Inflammatory macrophage treated with lipopolysaccharide for 1 hour (primary cell): Measurements from ENCODE around the gene TIMM44.
"Not testable (repeated sequence)": the region's sequence is repeated elsewhere in the genome, so short reads cannot be mapped to it uniquely, and the experiment has no call there.

Experiments used
- DNase-seq, 2 donors: peaks; one replicate each; pipeline ENCODE4 v3.0.0-alpha.2; 2020 to 2022

Gene TIMM44

GRCh38 chr19:7975037-7975436 lies 31.6 kb upstream of the TIMM44 start:
- no peak for DNase-seq

- no peak for DNase-seq
Observed at GRCh38 chr19:7973883-7974282, 30.4 kb upstream of the TIMM44 start.

DNA sequence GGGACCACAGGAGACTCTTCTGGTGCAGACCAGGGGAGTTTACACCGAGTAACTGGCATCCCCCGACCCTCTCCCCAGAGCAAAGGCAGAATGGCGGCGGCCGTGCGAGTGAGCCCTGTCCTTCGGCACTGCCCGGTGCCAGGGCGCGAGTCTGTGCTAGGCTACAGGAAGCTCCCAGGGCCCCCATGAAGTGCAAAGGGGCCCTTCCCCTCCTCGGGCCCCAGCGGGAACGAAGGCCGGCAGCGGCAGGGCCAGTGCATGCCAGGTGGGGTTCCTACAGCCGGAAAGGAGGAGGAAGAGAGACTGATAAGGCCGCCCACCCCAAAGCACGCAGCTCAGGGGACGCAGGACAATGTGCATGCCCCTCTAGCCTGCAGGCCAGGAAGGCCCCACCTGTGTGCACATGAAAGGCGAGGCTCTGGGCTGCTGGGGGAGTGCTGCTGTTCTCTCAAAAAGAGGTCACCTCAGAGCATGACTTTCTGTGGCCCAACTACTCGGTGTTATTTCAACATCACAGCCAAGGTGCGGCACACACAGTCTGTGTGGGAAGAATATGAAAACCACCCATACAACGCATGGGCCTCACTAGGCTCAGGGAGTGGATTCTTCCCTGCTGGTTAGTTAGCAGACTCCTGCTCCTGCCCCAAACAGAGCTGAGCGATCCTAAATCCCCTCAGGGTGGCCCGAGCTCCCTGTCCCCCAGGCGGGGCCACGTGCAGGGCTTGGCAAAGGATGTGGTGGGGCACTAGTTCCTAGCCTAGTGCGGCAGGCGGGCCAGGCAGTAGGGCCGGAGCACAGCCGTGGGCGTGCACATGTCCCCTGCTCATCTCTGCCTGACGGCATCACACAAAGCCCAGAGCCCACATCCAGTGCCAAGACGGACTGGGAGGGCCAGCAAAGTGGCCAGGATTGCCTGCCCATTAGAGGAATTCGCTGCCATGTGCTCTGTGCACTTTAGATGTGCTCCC lies 28.4 kb upstream of the TIMM44 start:
- no peak for DNase-seq

DNA sequence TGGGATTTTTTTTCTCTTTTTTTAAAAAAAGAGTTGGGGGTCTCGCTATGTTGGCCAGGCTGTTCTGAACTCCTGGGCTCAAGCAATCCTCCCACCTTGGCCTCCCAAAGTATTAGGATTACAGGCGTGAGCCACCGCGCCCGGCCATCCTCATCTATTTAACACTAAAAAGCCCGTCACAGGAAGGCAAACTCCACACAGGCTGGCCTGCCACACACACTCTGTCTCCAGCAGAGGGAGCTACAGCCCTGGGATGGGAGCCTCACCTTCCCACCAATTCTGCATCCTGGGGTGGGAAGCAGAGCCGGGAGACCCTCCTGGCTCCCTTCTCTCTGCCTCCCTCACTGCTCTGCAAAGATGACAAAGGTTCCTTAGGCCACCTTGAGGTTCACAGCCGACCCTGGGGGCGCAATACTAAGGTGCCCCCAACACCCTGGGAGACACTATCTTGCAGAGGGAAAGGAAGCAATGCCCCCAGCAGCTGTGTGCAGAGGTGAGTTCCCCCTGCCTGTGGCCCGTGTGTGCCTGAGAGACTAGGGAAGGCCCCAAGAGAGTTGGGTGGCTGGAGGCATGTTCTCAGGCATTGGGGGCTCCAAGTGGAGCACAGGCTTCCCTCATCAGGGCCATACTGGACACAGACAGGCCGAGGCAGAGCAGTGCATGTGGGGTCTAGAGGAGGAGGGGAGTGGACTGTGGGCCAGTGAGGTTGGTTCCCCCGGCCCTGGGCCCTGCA lies 27.4 kb upstream of the TIMM44 start:
- peak; percentile 10 to 55 for DNase-seq

DNA sequence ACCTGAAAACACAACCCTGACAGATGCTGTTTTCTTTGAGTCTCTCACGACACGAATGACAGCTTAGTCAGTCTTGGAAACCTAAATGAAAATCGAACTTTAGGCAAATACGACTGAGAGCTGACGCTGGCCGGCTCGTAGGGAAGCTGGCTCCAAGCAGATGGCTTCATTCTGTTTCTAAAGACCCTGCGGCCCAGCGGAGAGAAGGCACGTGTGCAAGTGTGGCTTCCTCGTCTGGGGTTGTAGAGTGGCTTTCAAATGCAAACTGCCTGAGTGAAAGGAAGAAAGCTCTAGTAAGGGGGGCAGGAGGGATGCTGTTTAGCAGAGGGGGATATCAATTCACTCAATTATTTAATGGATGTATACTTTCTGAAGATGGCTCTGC lies 26.1 kb upstream of the TIMM44 start:
- no peak for DNase-seq

DNA sequence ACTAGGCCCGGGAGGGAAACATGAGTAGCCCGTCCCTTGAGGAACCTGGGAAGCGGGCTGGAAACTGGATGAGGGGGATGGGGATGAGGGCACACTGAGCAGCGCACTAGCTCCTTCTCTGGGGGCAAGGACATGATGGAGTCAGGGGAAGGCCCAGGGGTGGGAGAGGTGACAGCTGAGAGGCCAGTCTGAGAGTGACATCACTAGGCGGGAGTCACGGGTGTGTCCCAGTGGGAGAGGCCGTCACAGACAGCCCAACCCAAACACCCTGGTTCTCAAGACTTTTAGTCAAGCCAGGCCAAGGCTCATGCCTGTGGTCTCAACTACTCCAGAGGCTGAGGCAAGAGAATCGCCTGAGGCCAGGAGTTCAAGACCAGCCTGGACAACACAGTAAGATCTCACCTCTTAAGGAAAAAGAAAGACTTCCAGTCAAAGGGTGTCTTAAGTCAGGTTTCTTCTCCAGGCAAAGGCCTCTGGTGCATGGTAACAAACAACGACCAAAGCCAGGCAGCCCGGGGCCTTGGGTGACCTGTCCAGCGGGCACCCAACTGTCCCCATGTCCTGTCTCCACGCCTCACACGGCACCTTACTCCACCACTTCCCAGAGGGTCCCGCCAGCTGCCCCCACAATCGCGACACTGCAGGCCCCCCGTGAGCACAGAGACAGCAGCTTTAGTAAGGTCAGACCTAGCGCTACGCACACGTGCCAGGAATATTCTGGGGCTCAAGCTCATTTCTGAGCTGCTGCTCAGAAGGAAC lies 25.5 kb upstream of the TIMM44 start:
- no peak for DNase-seq

DNA sequence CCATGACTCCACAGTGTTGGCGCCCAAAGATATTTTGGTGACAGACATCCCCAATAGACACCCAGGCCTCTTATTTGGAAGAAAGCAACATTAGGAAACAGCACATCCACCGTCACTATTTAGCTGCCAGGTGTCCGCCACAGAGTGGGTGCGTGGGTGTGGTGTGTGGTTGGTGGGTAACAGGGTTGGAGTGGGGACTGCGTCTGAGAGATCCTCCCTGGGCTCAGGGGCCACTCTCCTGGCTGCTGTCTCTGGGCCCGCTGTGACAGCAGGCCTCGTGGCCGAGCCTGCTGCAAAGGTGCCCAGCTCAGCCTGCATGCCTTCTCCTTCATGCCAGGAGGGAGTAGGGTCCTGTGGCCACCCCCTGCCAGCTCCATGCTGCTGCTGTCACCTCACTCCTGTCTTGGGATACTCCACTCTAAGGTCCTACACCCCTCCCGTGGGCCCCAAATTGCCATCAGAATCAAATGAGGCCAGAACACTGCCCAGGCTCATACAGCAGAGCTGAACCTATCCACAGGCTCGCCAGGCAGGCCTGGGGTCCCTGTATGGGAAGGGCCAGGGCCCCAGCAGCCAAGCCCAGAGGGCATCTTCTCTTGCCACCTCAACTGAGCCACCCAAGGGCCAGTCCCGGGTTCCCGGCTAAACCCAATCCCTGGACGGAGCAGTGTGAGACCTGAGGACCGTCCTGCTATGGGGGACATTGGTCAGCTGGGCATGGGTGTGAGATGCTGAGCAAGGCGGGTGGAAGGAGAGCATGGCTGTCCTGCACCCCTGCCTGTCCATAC lies 24.7 kb upstream of the TIMM44 start:
- no peak for DNase-seq

DNA sequence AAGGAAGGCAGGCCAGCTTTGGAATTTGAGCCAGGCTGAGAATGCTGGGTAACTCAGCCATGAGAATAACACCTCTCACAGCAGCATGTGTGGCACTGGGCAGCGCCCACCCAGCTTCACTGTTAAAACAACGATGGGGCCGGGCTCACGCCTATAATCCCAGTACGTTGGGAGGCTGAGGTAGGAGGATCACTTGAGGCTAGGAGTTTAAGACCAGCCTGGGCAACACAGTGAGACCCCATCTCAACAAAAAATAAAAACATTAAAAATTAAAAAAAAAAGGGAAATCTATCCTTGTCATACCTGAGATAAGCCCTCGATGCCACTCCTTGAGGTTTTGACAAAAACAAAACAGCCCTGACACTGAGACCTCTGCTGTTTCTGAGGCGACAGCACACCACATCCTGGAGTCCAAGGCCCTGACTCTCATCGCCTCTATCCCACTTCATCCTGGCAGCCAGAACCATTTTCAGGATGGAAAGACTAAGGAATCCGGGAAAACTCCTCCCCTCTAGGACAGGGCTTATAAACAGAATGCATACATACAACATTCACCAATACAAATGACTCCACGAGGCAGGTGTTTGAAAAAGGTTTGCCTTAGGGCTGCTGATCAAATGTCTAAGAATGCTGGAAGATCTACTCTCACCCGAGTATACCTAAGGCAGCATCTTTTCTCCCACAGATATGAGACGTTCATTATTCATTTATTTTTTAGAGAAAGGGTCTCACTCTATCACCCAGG lies 22.6 kb upstream of the TIMM44 start:
- DNase-seq: no peak

DNA sequence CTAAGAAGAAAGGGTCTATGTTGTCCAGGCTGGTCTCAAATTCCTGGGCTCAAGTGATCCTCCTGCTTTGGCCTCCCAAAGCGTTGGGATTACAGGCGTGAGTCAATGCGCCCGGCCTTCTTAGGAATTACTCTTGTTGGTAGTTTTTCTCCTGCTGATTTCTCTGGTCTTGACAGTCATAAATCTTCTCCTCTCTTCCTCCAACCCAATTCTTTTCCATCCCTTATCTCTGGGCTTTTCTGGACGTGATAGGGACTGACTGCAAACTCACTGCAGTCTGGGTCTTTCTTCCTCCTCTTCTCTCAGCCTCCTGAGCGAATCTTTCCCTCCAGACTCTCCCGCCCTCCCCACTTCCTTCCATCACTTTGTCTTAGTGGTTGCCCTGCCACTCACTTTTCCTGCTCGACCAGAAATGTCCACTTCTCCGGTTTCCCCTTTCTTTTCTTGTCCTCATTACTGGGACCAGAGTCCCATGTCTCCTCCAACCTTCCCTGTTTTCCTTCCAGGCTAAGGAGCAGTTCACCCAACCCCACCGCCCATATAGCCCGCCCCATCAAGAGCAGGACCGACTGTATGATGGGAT lies 21.9 kb upstream of the TIMM44 start:
- no peak for DNase-seq

- no peak for DNase-seq
Observed at GRCh38 chr19:7963566-7963965, 20.1 kb upstream of the TIMM44 start.

DNA sequence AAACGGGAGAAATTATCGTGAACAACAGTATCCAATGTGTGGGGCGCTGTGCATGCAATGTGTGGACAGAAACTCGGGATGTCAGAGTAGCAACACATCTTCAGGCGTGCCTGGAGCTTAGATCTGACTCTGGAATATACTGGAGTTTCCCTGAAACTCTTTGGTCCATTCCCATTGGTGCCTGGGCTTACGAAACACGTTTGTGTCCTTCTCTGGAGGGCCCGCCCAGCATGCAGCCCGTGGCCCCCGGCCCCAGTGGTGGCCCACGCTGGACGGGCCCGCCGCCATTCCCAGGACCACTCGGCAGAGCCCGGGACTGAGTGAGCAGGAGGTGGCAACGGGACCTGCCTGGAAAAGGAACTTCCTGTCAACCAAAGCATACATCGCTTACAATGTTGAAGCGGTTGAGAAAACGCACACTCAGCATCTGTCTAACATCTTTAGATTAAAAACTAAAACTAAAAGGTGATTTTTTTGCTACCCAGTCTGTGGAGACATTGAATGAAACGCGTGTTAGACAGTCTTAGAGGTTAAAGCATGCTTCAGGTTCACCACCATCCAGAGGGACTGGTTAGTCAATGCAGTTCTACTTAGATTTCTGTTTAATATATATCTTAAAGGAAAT lies 19.3 kb upstream of the TIMM44 start:
- no peak for DNase-seq

- DNase-seq: no peak
Observed at GRCh38 chr19:7961920-7962626, 18.6 kb upstream of the TIMM44 start.

DNA sequence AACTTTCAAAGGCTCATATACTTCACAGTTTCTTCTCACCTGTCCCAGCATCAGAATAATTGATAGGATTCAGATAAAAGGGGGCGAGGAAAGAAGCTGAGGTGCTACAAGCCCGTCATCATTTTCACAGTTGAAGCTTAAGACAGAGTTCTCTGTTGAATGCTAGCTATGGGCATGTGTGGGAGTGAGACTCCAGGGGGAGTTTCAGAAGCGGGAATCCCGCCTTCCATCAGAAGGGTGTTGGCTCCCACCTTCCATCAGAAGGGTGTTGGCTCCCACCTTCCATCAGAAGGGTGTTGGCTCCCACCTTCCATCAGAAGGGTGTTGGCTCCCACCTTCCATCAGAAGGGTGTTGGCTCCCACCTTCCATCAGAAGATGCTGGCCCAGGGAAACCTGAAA lies 17.6 kb upstream of the TIMM44 start:
- DNase-seq: not testable (repeated sequence)

DNA sequence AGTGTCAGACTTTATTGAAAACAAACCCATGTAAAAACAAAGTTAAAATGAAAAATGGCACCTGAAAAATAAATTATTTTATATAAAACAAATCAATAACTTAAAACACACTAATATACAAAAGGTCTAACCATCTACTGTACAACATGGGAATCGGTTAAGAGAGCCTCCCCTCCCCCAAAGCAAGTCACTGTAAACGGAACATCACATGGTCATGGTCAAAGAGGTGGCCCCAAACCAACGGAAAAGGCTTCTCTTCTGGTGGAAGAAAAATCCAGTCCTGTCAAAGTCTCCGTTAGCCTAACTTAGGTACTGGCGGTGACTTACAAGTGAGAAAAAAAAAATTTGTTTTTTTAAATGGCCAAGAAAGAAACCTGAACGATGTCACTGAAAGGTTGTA lies 15.7 kb upstream of the TIMM44 start:
- DNase-seq: no peak

- DNase-seq: no peak
Observed at GRCh38 chr19:7955696-7956095, 12.2 kb upstream of the TIMM44 start.

DNA sequence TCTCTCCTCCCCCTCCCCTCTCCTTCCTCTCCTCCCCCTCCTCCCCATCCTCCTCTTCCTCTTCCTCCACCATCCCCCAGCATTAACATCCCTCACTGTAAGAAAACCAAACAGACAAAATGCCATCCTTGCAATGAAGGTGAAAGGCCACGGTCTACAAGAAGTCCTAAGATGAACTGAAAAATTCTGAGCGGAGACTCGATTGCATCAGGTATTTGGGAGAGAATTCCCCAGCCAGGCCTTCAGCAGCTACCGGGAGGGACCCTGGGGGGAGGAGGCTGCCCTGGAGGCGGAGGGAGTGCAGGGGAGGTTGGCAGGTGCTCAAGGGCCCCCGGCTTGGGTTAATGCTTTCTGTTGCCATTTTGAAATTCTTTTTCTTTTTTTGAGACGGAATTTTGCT lies 10.1 kb upstream of the TIMM44 start:
- peak in 1 of 2 donors; percentile 19 for DNase-seq

DNA sequence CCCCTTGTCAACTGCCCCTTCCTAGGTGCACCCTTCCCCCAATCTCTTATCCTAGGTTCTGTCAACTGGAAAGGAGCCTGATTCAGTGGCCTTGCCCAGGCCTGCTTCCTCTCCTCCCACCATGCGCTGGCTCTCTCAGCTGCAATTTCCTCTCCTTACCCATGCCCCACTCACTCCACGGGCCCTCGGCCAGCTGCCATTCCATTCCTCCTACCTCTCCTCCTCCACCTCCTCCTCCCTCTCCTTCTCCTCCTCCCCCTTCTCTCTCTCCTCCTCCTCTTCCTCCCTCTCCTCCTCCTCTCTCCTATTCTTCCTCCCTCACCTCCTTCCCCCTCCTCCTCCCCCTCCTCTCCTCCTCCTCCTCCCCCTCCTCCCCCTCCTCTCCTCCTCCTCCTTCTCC lies 9.6 kb upstream of the TIMM44 start:
- peak; percentile 28 to 49 for DNase-seq

DNA sequence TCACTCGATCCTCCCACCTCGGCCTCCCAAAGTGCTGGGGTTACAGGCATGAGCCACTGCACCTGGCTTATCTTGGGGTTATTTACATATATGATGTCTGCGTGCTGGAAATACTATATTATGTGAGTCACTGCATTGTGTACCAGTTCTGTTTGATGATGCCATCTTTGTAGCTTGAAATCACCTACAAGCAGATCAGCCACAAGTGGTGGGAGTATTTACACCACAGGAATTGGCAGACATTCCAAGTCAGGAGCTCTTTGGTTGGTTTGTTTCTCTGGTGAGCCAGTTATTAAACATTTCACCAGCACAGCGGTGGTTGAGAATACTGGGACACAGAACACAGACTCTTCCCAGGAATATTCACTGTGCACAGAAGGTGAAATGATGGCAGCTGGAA lies 4.5 kb upstream of the TIMM44 start:
- no peak for DNase-seq

DNA sequence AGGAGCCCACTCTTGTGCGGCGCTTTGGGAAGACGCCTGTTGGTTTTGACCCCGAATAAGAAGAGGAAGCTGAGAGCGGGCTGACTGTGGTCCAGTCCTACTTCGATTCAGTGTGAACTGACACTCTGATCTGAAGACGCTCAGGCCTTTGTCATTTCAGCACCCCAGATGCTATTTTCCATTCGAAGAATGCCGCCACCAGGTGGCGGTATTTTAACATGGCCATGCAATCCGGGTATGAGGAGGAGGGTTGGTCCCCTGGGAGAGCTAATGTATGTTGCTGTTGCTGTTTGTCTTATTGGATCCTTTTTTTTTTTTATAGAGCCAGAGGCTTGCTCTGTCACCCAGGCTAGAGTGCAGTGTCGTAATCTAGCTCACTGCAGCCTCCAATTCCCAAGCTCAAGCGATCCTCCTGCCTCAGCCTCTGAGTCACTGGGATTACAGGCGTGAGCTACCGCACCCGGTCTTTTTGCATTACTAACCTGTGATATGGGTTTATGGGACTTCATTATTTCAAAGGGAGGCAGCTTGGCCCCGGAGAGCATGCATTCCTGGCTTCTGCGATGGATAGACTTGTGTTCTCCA lies 803 bp upstream of the TIMM44 start:
- peak; percentile 79 to 97 for DNase-seq

- DNase-seq: peak in 1 of 2 donors; percentile 3
Observed at GRCh38 chr19:7942981-7943443, 454 bp downstream of the TIMM44 start.
